Measurements from ENCODE around the gene STK11.

STK11 gene

GRCh38 chr19:1233115-1233667, 27.6 kb downstream of the STK11 start:
- DNase-seq (ENCODE audit: low read depth in 1 of 2, low spot score in 1 of 2) = no peak
- Histone ChIP-seq H3K27me3 (ENCODE audit: insufficient read depth, poor library complexity, severe bottlenecking) (peaks cover 20% of the 10 kb centered on the region), H3K4me3 (replicated peaks; ENCODE audit: insufficient read depth, low read length) (no peak overlapping the region), H3K27ac (replicated peaks) (no peak overlapping the region)
- TF ChIP-seq GABPA (IDR thresholded peaks at IDR 0.05; ENCODE audit: low read depth) (no peak), SPI1 (IDR thresholded peaks at IDR 0.05; ENCODE audit: borderline replicate concordance, low read depth) (no peak), POLR2AphosphoS5 (IDR thresholded peaks at IDR 0.05; ENCODE audit: low read depth) (no peak)
- TF ChIP-seq, protein P1, sequence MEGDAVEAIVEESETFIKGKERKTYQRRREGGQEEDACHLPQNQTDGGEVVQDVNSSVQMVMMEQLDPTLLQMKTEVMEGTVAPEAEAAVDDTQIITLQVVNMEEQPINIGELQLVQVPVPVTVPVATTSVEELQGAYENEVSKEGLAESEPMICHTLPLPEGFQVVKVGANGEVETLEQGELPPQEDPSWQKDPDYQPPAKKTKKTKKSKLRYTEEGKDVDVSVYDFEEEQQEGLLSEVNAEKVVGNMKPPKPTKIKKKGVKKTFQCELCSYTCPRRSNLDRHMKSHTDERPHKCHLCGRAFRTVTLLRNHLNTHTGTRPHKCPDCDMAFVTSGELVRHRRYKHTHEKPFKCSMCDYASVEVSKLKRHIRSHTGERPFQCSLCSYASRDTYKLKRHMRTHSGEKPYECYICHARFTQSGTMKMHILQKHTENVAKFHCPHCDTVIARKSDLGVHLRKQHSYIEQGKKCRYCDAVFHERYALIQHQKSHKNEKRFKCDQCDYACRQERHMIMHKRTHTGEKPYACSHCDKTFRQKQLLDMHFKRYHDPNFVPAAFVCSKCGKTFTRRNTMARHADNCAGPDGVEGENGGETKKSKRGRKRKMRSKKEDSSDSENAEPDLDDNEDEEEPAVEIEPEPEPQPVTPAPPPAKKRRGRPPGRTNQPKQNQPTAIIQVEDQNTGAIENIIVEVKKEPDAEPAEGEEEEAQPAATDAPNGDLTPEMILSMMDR (IDR thresholded peaks at IDR 0.05; ENCODE audit: insufficient read depth, low read length) = no peak
- TF ChIP-seq, protein P2, sequence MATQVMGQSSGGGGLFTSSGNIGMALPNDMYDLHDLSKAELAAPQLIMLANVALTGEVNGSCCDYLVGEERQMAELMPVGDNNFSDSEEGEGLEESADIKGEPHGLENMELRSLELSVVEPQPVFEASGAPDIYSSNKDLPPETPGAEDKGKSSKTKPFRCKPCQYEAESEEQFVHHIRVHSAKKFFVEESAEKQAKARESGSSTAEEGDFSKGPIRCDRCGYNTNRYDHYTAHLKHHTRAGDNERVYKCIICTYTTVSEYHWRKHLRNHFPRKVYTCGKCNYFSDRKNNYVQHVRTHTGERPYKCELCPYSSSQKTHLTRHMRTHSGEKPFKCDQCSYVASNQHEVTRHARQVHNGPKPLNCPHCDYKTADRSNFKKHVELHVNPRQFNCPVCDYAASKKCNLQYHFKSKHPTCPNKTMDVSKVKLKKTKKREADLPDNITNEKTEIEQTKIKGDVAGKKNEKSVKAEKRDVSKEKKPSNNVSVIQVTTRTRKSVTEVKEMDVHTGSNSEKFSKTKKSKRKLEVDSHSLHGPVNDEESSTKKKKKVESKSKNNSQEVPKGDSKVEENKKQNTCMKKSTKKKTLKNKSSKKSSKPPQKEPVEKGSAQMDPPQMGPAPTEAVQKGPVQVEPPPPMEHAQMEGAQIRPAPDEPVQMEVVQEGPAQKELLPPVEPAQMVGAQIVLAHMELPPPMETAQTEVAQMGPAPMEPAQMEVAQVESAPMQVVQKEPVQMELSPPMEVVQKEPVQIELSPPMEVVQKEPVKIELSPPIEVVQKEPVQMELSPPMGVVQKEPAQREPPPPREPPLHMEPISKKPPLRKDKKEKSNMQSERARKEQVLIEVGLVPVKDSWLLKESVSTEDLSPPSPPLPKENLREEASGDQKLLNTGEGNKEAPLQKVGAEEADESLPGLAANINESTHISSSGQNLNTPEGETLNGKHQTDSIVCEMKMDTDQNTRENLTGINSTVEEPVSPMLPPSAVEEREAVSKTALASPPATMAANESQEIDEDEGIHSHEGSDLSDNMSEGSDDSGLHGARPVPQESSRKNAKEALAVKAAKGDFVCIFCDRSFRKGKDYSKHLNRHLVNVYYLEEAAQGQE (IDR thresholded peaks at IDR 0.05; ENCODE audit: insufficient replicate concordance, low read depth) = no peak

DNA sequence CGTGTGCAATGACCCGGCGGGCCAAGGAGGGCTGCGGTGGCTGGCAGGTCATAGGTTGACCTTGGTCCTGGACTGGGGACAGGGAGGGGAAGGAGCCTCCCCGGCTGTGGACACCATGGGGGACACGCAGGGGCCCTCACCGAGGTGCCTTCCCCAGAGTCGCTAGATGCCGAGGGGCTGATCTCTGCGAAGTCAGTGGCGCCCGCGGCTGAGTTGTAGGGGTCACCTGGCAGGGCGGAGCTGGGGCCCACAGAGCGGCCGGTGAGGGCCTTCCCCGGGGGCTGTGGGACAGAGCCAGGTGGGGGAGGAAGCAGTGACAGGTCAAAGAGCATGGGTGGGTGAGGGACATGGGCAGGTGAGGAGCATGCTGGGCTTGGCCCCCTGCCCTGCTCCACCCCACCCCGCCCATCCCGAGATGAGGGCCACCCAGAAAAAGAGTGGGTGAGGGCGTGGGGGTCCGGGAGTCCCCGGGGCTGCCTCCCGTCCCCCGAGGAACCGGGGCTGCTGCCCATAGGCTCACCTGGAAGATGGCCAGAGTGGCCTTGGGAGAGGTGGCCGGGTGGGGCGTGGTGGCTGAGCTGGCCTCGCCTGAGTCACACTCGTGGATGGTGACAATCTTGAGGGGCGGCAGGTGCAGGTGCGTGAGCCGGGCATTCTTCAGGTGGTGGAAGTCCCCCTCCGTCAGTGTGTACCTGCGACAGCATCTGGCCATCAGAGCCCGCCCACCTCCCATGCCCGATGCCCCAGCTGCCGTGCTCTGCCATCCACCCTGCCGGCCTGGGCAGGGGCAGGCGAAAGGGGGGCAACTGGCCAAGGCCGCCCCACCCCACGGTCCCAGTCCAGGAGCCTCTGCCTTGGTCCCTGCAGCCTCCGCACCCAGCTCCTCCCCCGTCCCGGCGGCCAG, 28.7 kb downstream of the STK11 start:
- DNase-seq (ENCODE audit: low read depth in 1 of 2, low spot score in 1 of 2) = no peak
- H3K27ac ChIP-seq (replicated peaks) = no peak overlapping the region
- peaks cover 21% of the 10 kb centered on the region for H3K27me3 ChIP-seq (ENCODE audit: insufficient read depth, poor library complexity, severe bottlenecking)
- TF ChIP-seq GABPA (IDR thresholded peaks at IDR 0.05; ENCODE audit: low read depth) (no peak), SPI1 (IDR thresholded peaks at IDR 0.05; ENCODE audit: borderline replicate concordance, low read depth) (no peak), POLR2AphosphoS5 (IDR thresholded peaks at IDR 0.05; ENCODE audit: low read depth) (no peak)
- TF ChIP-seq, protein P1 (IDR thresholded peaks at IDR 0.05; ENCODE audit: insufficient read depth, low read length) = no peak
- TF ChIP-seq, protein P2 (IDR thresholded peaks at IDR 0.05; ENCODE audit: insufficient replicate concordance, low read depth) = no peak
- H3K4me3 ChIP-seq (replicated peaks; ENCODE audit: insufficient read depth, low read length) = no peak overlapping the region

- Histone ChIP-seq H3K4me3 (replicated peaks; ENCODE audit: insufficient read depth, low read length) (no peak overlapping the region), H3K27me3 (ENCODE audit: insufficient read depth, poor library complexity, severe bottlenecking) (peaks cover 21% of the 10 kb centered on the region), H3K27ac (replicated peaks) (no peak overlapping the region)
- DNase-seq (ENCODE audit: low read depth in 1 of 2, low spot score in 1 of 2) = no peak
- TF ChIP-seq, protein P2 (IDR thresholded peaks at IDR 0.05; ENCODE audit: insufficient replicate concordance, low read depth) = no peak
- no peak for TF ChIP-seq POLR2AphosphoS5 (IDR thresholded peaks at IDR 0.05; ENCODE audit: low read depth)
- TF ChIP-seq, protein P1 (IDR thresholded peaks at IDR 0.05; ENCODE audit: insufficient read depth, low read length) = no peak
- TF ChIP-seq SPI1 (IDR thresholded peaks at IDR 0.05; ENCODE audit: borderline replicate concordance, low read depth) = no peak
- TF ChIP-seq GABPA (IDR thresholded peaks at IDR 0.05; ENCODE audit: low read depth) = no peak
These were observed 29.4 kb downstream of the STK11 start for GRCh38 chr19:1234955-1235380.

All from HL-60 (cell line).